ENCODE measurements around the gene ZCCHC4.

ZCCHC4 gene

DNA sequence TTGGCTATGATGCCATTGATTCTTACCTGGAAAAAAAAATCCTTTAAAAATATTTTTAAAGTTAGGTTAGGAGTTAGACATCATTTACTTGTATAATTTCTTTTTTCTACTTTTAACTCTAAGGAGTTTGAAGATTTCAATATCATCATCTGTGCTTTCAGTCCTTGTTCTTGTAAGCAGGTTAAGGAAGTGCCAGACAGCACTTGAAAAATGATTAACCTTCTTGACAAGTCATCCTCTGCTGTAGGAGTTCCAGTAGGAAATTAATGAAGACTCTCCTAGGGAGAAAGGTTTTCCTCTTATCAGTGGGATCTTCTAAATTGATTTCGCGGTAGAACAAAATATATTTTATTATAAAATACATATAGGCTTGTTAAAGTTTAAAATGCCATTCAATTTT is 35.4 kb downstream of the ZCCHC4 start:
- TF ChIP-seq, protein P1, sequence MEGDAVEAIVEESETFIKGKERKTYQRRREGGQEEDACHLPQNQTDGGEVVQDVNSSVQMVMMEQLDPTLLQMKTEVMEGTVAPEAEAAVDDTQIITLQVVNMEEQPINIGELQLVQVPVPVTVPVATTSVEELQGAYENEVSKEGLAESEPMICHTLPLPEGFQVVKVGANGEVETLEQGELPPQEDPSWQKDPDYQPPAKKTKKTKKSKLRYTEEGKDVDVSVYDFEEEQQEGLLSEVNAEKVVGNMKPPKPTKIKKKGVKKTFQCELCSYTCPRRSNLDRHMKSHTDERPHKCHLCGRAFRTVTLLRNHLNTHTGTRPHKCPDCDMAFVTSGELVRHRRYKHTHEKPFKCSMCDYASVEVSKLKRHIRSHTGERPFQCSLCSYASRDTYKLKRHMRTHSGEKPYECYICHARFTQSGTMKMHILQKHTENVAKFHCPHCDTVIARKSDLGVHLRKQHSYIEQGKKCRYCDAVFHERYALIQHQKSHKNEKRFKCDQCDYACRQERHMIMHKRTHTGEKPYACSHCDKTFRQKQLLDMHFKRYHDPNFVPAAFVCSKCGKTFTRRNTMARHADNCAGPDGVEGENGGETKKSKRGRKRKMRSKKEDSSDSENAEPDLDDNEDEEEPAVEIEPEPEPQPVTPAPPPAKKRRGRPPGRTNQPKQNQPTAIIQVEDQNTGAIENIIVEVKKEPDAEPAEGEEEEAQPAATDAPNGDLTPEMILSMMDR (IDR thresholded peaks at IDR 0.05; ENCODE audit: low read depth, low read length) = no peak

DNA sequence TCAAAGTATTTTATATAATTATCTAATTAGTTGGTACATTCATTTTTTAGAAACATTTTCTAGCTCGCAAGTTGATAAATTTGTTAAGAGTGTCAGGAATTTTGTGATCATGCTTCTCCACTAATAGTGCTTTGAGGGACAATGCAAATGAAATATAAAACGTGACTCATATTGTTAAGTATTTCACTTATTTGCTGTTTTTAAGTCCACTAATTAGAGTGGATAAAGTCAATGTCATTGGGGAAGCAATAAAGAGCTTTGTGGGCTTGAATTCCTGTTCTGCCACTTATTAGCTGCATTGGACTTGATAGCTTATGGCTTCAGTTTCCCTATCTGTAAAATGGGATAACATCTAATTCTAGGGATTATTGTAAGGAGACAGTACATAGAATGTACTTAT is 38.0 kb downstream of the ZCCHC4 start:
- no peak overlapping the region for H3K4me3 ChIP-seq (ENCODE audit: low read depth, low read length)
- TF ChIP-seq, protein P1 (IDR thresholded peaks at IDR 0.05; ENCODE audit: low read depth, low read length) = no peak
- peaks cover 4% of the 10 kb centered on the region; the same call in 1 of the 2 replicates for H3K36me3 ChIP-seq
- H3K27me3 ChIP-seq = no peaks in the 10 kb centered on the region
- H3K9me3 ChIP-seq = no peaks in the 10 kb centered on the region
- DNase-seq = no peak
- no peaks in the 10 kb centered on the region for H3K4me1 ChIP-seq

More for the DNA sequence above, 35.4 kb downstream of the ZCCHC4 start:
- Histone ChIP-seq H3K9me3 (no peaks in the 10 kb centered on the region), H3K36me3 (peaks cover 4% of the 10 kb centered on the region; the same call in 1 of the 2 replicates), H3K4me3 (ENCODE audit: low read depth, low read length) (no peak overlapping the region), H3K27me3 (no peaks in the 10 kb centered on the region), H3K4me1 (no peaks in the 10 kb centered on the region)
- DNase-seq = no peak

DNA sequence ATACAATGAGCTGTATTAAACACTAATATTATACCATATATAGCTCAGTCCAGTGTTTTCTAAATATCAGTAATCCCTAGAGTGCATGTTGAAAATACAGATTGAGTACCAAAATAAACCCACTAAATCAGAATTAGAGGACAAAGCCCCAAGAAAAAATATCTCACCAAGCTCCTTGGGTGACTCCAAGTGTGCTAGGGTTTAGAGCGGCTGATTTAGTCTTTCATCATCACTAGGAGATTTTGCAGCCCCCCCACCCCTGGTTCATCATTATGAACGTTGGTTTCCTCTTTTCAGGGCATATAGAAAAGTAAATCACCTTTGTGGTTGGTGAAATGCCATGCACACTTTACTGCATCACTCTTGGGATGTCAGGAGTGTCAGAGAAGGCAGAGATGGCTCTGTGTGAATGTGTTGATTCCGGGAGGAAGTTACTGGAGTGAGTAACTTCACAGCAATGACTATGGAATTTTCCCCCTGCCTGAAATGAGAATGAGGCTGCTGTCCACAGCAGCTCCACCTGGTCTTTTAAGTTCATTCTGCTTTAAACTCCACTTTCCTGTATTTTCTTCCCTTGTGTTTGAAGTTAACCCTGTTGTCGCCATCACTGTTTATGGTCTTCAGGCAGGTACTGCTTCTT is 39.3 kb downstream of the ZCCHC4 start:
- H3K9me3 ChIP-seq = no peaks in the 10 kb centered on the region
- TF ChIP-seq, protein P1 (IDR thresholded peaks at IDR 0.05; ENCODE audit: low read depth, low read length) = no peak
- H3K36me3 ChIP-seq = peaks cover 4% of the 10 kb centered on the region; the same call in 1 of the 2 replicates
- no peaks in the 10 kb centered on the region for H3K4me1 ChIP-seq
- H3K27me3 ChIP-seq = no peaks in the 10 kb centered on the region
- H3K4me3 ChIP-seq (ENCODE audit: low read depth, low read length) = no peak overlapping the region
- DNase-seq = no peak

GRCh38 chr4:25356068-25356467 is 43.5 kb downstream of the ZCCHC4 start:
- Histone ChIP-seq H3K9me3 (no peaks in the 10 kb centered on the region), H3K4me1 (no peaks in the 10 kb centered on the region), H3K4me3 (ENCODE audit: low read depth, low read length) (no peak overlapping the region), H3K27me3 (no peaks in the 10 kb centered on the region), H3K36me3 (peaks cover 4% of the 10 kb centered on the region; the same call in 1 of the 2 replicates)
- TF ChIP-seq, protein P1 (IDR thresholded peaks at IDR 0.05; ENCODE audit: low read depth, low read length) = no peak
- DNase-seq = no peak

DNA sequence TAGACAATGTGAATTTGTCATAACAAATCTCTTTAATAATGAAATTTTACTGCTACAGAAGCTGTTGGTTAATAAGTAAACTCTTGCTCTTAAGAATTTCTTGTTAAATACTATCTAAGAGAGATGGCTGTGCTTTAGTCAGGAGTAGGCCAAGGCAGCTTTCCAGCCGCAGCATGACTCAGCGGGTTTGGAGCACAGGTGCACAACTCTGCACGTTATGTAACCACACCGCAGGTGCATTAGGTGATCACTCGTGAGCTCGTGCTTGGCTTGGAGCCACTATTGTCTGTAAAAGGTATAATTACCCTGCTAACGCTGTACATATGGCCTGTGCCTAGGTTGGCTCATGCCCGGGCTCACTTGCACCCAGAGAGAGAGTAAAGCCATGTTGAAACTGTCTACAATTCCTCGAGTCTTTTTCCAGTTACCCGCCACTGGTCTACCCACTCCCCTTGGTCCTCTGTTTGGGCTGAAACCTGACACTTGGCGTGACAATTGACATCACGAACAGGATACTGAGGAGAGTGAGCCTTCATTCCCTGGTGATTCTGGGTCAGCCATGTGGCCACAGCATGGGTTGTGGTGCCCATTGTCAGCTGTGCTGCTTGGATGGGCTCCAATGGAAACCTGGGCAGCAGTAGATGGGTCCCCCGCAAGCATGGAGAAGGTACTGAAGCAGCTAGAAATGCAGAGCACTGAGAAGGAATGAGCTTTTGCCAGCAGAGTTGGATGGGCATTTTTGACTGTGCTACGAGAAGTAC is 46.1 kb downstream of the ZCCHC4 start:
- H3K4me3 ChIP-seq (ENCODE audit: low read depth, low read length) = no peak overlapping the region
- DNase-seq = no peak
- TF ChIP-seq, protein P1 (IDR thresholded peaks at IDR 0.05; ENCODE audit: low read depth, low read length) = no peak

GRCh38 chr4:25361253-25361652 is 48.7 kb downstream of the ZCCHC4 start:
- H3K9me3 ChIP-seq = no peaks in the 10 kb centered on the region
- no peak overlapping the region for H3K4me3 ChIP-seq (ENCODE audit: low read depth, low read length)
- TF ChIP-seq, protein P1 (IDR thresholded peaks at IDR 0.05; ENCODE audit: low read depth, low read length) = no peak
- H3K27me3 ChIP-seq = no peaks in the 10 kb centered on the region
- no peak for DNase-seq
- H3K4me1 ChIP-seq = no peaks in the 10 kb centered on the region
- H3K36me3 ChIP-seq = no peaks in the 10 kb centered on the region

More for the DNA sequence above, 46.1 kb downstream of the ZCCHC4 start:
- no peaks in the 10 kb centered on the region for H3K4me1 ChIP-seq
- no peaks in the 10 kb centered on the region for H3K9me3 ChIP-seq
- H3K36me3 ChIP-seq = no peaks in the 10 kb centered on the region
- H3K27me3 ChIP-seq = no peaks in the 10 kb centered on the region
